ENCODE data around the gene RHOBTB1.

GRCh38 chr10:60940446-60940845, 3.5 kb downstream of the RHOBTB1 start:
- TF ChIP-seq CTCF (IDR thresholded peaks at IDR 0.05) (no peak), POLR2AphosphoS5 (IDR thresholded peaks at IDR 0.05) (peak; percentile 17), EP300 (IDR thresholded peaks at IDR 0.05) (no peak), POLR2A (IDR thresholded peaks at IDR 0.05) (no peak)
